Gastroesophageal sphincter (tissue), 3 donors: ENCODE data around the gene TRMT44.

Source experiments
- CTCF ChIP-seq, 4 experiments: fragments of 200-600 bp in 2 of 4; fragments of 450-650 bp in 2 of 4; sonication (generic) in 1 of 4; IDR thresholded peaks; one replicate each; pipeline ENCODE4 v1.5.1; 2017 to 2019; ENCODE audit warnings: antibody characterized with exemption in 4 of 4, mild to moderate bottlenecking in 2 of 4, moderate library complexity in 2 of 4
- EP300 ChIP-seq: sonication (generic); formaldehyde crosslinking; IDR thresholded peaks from one replicate; pipeline ENCODE4 v1.6.1; 2017; ENCODE audit warnings: antibody characterized with exemption, mild to moderate bottlenecking
- POLR2A ChIP-seq, 2 donors: fragments of 450-650 bp; IDR thresholded peaks; one replicate each; pipeline ENCODE4 v1.6.1; 2017; ENCODE audit warnings: antibody characterized with exemption in 2 of 2, mild to moderate bottlenecking in 2 of 2, moderate library complexity in 1 of 2
- POLR2AphosphoS5 ChIP-seq: sonication (generic); formaldehyde crosslinking; IDR thresholded peaks from one replicate; pipeline ENCODE4 v1.6.1; 2017; ENCODE audit warnings: antibody characterized with exemption

GRCh38 chr4:8431553-8431952 lies 9.0 kb upstream of the TRMT44 start:
- no peak for TF ChIP-seq POLR2A (IDR thresholded peaks at IDR 0.05)
- TF ChIP-seq CTCF (IDR thresholded peaks at IDR 0.05), result no peak
- no peak for TF ChIP-seq EP300
- no peak for TF ChIP-seq POLR2AphosphoS5
